ENCODE data around the gene SULT1B1.
A peak's percentile ranks its signal among the peaks of the same experiment; 100 is the strongest.

The SULT1B1 gene

GRCh38 chr4:69760455-69760854 is at the start of gene SULT1B1:
Gene SULT1B1 (minus strand): TSS chr4:69760620. CDS start chr4:69755217, 5,403 bp downstream.
- Histone ChIP-seq H3K9ac (ENCODE audit: low read length) (peak within 1 kb of the TSS; percentile 26), H3K36me3 (ENCODE audit: control insufficient read depth, insufficient read depth, low read length, severe bottlenecking) (no peaks in the 10 kb centered on the region), H3K9me3 (ENCODE audit: control insufficient read depth, low read length) (no peaks in the 10 kb centered on the region), H3K4me1 (ENCODE audit: control insufficient read depth, insufficient read depth, low read length) (peaks cover 12% of the 10 kb centered on the region), H3K27me3 (replicated peaks; ENCODE audit: control insufficient read depth, insufficient read depth, low read length) (no peaks in the 10 kb centered on the region), H3K4me3 (ENCODE audit: low read length) (no peak within 1 kb of the TSS)
- peak; percentile 58 for DNase-seq (ENCODE audit: low read depth)

- H3K4me1 ChIP-seq (ENCODE audit: control insufficient read depth, insufficient read depth, low read length), result peaks cover 5% of the 10 kb centered on the region
- H3K9ac ChIP-seq (ENCODE audit: low read length), result no peak overlapping the region
- no peaks in the 10 kb centered on the region for H3K36me3 ChIP-seq (ENCODE audit: control insufficient read depth, insufficient read depth, low read length, severe bottlenecking)
- DNase-seq (ENCODE audit: low read depth), result peak; percentile 61
- no peaks in the 10 kb centered on the region for H3K27me3 ChIP-seq (replicated peaks; ENCODE audit: control insufficient read depth, insufficient read depth, low read length)
- no peaks in the 10 kb centered on the region for H3K9me3 ChIP-seq (ENCODE audit: control insufficient read depth, low read length)
- H3K4me3 ChIP-seq (ENCODE audit: low read length), result no peak overlapping the region
Measured at GRCh38 chr4:69800599-69800998, 40.2 kb upstream of the SULT1B1 start.

GRCh38 chr4:69799337-69799736 is 38.9 kb upstream of the SULT1B1 start:
- peaks cover 5% of the 10 kb centered on the region for H3K4me1 ChIP-seq (ENCODE audit: control insufficient read depth, insufficient read depth, low read length)
- no peak for DNase-seq (ENCODE audit: low read depth)

GRCh38 chr4:69793732-69794131 is 33.3 kb upstream of the SULT1B1 start:
- no peak for DNase-seq (ENCODE audit: low read depth)
- Histone ChIP-seq H3K9ac (ENCODE audit: low read length) (no peak overlapping the region), H3K9me3 (ENCODE audit: control insufficient read depth, low read length) (no peaks in the 10 kb centered on the region), H3K27me3 (replicated peaks; ENCODE audit: control insufficient read depth, insufficient read depth, low read length) (no peaks in the 10 kb centered on the region), H3K4me1 (ENCODE audit: control insufficient read depth, insufficient read depth, low read length) (no peaks in the 10 kb centered on the region), H3K36me3 (ENCODE audit: control insufficient read depth, insufficient read depth, low read length, severe bottlenecking) (no peaks in the 10 kb centered on the region), H3K4me3 (ENCODE audit: low read length) (no peak overlapping the region)

More at GRCh38 chr4:69799337-69799736, 38.9 kb upstream of the SULT1B1 start:
- Histone ChIP-seq H3K27me3 (replicated peaks; ENCODE audit: control insufficient read depth, insufficient read depth, low read length) (no peaks in the 10 kb centered on the region), H3K36me3 (ENCODE audit: control insufficient read depth, insufficient read depth, low read length, severe bottlenecking) (no peaks in the 10 kb centered on the region), H3K4me3 (ENCODE audit: low read length) (no peak overlapping the region), H3K9me3 (ENCODE audit: control insufficient read depth, low read length) (no peaks in the 10 kb centered on the region), H3K9ac (ENCODE audit: low read length) (no peak overlapping the region)

GRCh38 chr4:69787879-69788278 is 27.5 kb upstream of the SULT1B1 start:
- Histone ChIP-seq H3K36me3 (ENCODE audit: control insufficient read depth, insufficient read depth, low read length, severe bottlenecking) (no peaks in the 10 kb centered on the region), H3K4me3 (ENCODE audit: low read length) (no peak overlapping the region), H3K9me3 (ENCODE audit: control insufficient read depth, low read length) (no peaks in the 10 kb centered on the region), H3K27me3 (replicated peaks; ENCODE audit: control insufficient read depth, insufficient read depth, low read length) (no peaks in the 10 kb centered on the region), H3K9ac (ENCODE audit: low read length) (no peak overlapping the region), H3K4me1 (ENCODE audit: control insufficient read depth, insufficient read depth, low read length) (no peaks in the 10 kb centered on the region)
- DNase-seq (ENCODE audit: low read depth), result no peak

GRCh38 chr4:69786547-69786946 is 26.1 kb upstream of the SULT1B1 start:
- H3K4me1 ChIP-seq (ENCODE audit: control insufficient read depth, insufficient read depth, low read length), result no peaks in the 10 kb centered on the region
- H3K36me3 ChIP-seq (ENCODE audit: control insufficient read depth, insufficient read depth, low read length, severe bottlenecking), result no peaks in the 10 kb centered on the region
- H3K9ac ChIP-seq (ENCODE audit: low read length), result no peak overlapping the region
- no peaks in the 10 kb centered on the region for H3K27me3 ChIP-seq (replicated peaks; ENCODE audit: control insufficient read depth, insufficient read depth, low read length)
- no peaks in the 10 kb centered on the region for H3K9me3 ChIP-seq (ENCODE audit: control insufficient read depth, low read length)
- DNase-seq (ENCODE audit: low read depth), result no peak
- no peak overlapping the region for H3K4me3 ChIP-seq (ENCODE audit: low read length)

GRCh38 chr4:69785211-69785831 is 24.9 kb upstream of the SULT1B1 start:
- Histone ChIP-seq H3K36me3 (ENCODE audit: control insufficient read depth, insufficient read depth, low read length, severe bottlenecking) (no peaks in the 10 kb centered on the region), H3K27me3 (replicated peaks; ENCODE audit: control insufficient read depth, insufficient read depth, low read length) (no peaks in the 10 kb centered on the region), H3K9ac (ENCODE audit: low read length) (no peak overlapping the region), H3K4me3 (ENCODE audit: low read length) (no peak overlapping the region), H3K4me1 (ENCODE audit: control insufficient read depth, insufficient read depth, low read length) (no peaks in the 10 kb centered on the region), H3K9me3 (ENCODE audit: control insufficient read depth, low read length) (no peaks in the 10 kb centered on the region)
- no peak for DNase-seq (ENCODE audit: low read depth)

GRCh38 chr4:69782651-69783310 is 22.4 kb upstream of the SULT1B1 start:
- Histone ChIP-seq H3K36me3 (ENCODE audit: control insufficient read depth, insufficient read depth, low read length, severe bottlenecking) (no peaks in the 10 kb centered on the region), H3K9ac (ENCODE audit: low read length) (no peak overlapping the region), H3K27me3 (replicated peaks; ENCODE audit: control insufficient read depth, insufficient read depth, low read length) (no peaks in the 10 kb centered on the region), H3K9me3 (ENCODE audit: control insufficient read depth, low read length) (no peaks in the 10 kb centered on the region), H3K4me1 (ENCODE audit: control insufficient read depth, insufficient read depth, low read length) (no peaks in the 10 kb centered on the region), H3K4me3 (ENCODE audit: low read length) (no peak overlapping the region)
- DNase-seq (ENCODE audit: low read depth), result no peak

- no peak overlapping the region for H3K4me3 ChIP-seq (ENCODE audit: low read length)
- no peaks in the 10 kb centered on the region for H3K36me3 ChIP-seq (ENCODE audit: control insufficient read depth, insufficient read depth, low read length, severe bottlenecking)
- H3K9me3 ChIP-seq (ENCODE audit: control insufficient read depth, low read length), result no peaks in the 10 kb centered on the region
- H3K27me3 ChIP-seq (replicated peaks; ENCODE audit: control insufficient read depth, insufficient read depth, low read length), result no peaks in the 10 kb centered on the region
- DNase-seq (ENCODE audit: low read depth), result no peak
- H3K4me1 ChIP-seq (ENCODE audit: control insufficient read depth, insufficient read depth, low read length), result no peaks in the 10 kb centered on the region
- no peak overlapping the region for H3K9ac ChIP-seq (ENCODE audit: low read length)
Measured at GRCh38 chr4:69781458-69782418, 21.3 kb upstream of the SULT1B1 start.

- H3K4me3 ChIP-seq (ENCODE audit: low read length), result no peak overlapping the region
- H3K9ac ChIP-seq (ENCODE audit: low read length), result no peak overlapping the region
- H3K9me3 ChIP-seq (ENCODE audit: control insufficient read depth, low read length), result no peaks in the 10 kb centered on the region
- H3K36me3 ChIP-seq (ENCODE audit: control insufficient read depth, insufficient read depth, low read length, severe bottlenecking), result no peaks in the 10 kb centered on the region
- no peak for DNase-seq (ENCODE audit: low read depth)
- no peaks in the 10 kb centered on the region for H3K4me1 ChIP-seq (ENCODE audit: control insufficient read depth, insufficient read depth, low read length)
- H3K27me3 ChIP-seq (replicated peaks; ENCODE audit: control insufficient read depth, insufficient read depth, low read length), result no peaks in the 10 kb centered on the region
Measured at GRCh38 chr4:69780141-69780540, 19.7 kb upstream of the SULT1B1 start.

- no peaks in the 10 kb centered on the region for H3K9me3 ChIP-seq (ENCODE audit: control insufficient read depth, low read length)
- no peaks in the 10 kb centered on the region for H3K4me1 ChIP-seq (ENCODE audit: control insufficient read depth, insufficient read depth, low read length)
- DNase-seq (ENCODE audit: low read depth), result no peak
- H3K27me3 ChIP-seq (replicated peaks; ENCODE audit: control insufficient read depth, insufficient read depth, low read length), result no peaks in the 10 kb centered on the region
- H3K4me3 ChIP-seq (ENCODE audit: low read length), result no peak overlapping the region
- no peak overlapping the region for H3K9ac ChIP-seq (ENCODE audit: low read length)
- H3K36me3 ChIP-seq (ENCODE audit: control insufficient read depth, insufficient read depth, low read length, severe bottlenecking), result no peaks in the 10 kb centered on the region
Measured at GRCh38 chr4:69776696-69777095, 16.3 kb upstream of the SULT1B1 start.
